Activated T-helper 2 cell treated with anti-CD3 and anti-CD28 coated beads, Interferon-gamma antibody, Interleukin-2, Interleukin-4, amounts not matched to agents 10 μg/mL and 5 μg/mL and 100 μg/mL, durations not matched to agents 14 hours and 24 hours and 36 hours (primary cell): ENCODE data around the gene PCDHGB7. TPM values are rescaled to one million over a fixed set of nuclear protein-coding genes. Genes with fewer than 3 reads are reported as not detected.
A peak's percentile ranks its signal among the peaks of the same experiment; 100 is the strongest.
"Not testable (repeated sequence)": the region's sequence is repeated elsewhere in the genome, so short reads cannot be mapped to it uniquely, and the experiment has no call there.

Source experiments
- DNase-seq: peaks from one replicate; pipeline ENCODE4 v3.0.0; 2021; ENCODE audit warnings: low spot score
- H3K27ac Mint-ChIP-seq: one replicate; pipeline ENCODE4 v1.8.0; 2021; ENCODE audit warnings: mixed read lengths
- H3K27me3 Mint-ChIP-seq: one replicate; pipeline ENCODE4 v1.8.0; 2021; ENCODE audit warnings: low read depth, mixed read lengths
- H3K36me3 Mint-ChIP-seq: one replicate; pipeline ENCODE4 v1.8.0; 2021; ENCODE audit warnings: low read depth, mixed read lengths
- H3K4me1 Mint-ChIP-seq: one replicate; pipeline ENCODE4 v1.8.0; 2021; ENCODE audit warnings: low read depth, mixed read lengths
- H3K4me3 Mint-ChIP-seq: one replicate; pipeline ENCODE4 v1.8.0; 2021; ENCODE audit warnings: low read depth, mild to moderate bottlenecking, moderate library complexity, mixed read lengths
- H3K9me3 Mint-ChIP-seq: one replicate; pipeline ENCODE4 v1.8.0; 2021; ENCODE audit warnings: mixed read lengths
- intact Hi-C: fragments of 100-400 bp; cut with micrococcal nuclease; formaldehyde crosslinking; loops from one replicate; pipeline ENCODE4 v1.15.1; 2023
- total RNA-seq: library from RNA; stranded (reverse); gene quantifications from 2 replicates; pipeline ENCODE4 v1.2.3, GENCODE V29; 2022

The PCDHGB7 gene
- total RNA-seq: 0.18 and 0.23 TPM in 2 replicates

GRCh38 chr5:141417494-141418172, at the start of gene PCDHGB7:
Gene PCDHGB7 (plus strand): TSS chr5:141417677. CDS start chr5:141417860, 183 bp downstream.
- peaks cover 75% of the 10 kb centered on the region for H3K27me3 Mint-ChIP-seq
- peaks cover 27% of the 10 kb centered on the region for H3K9me3 Mint-ChIP-seq
- H3K27ac Mint-ChIP-seq, DNase-seq, H3K36me3 Mint-ChIP-seq, intact Hi-C loops: not testable (repeated sequence)
- peak within 1 kb of the TSS; percentile 57 for H3K4me3 Mint-ChIP-seq
- H3K4me1 Mint-ChIP-seq: peaks cover 24% of the 10 kb centered on the region

GRCh38 chr5:141369994-141370848, 47.3 kb upstream of the PCDHGB7 start, which contains the start of gene PCDHGB3:
Gene PCDHGB3 (plus strand): TSS chr5:141370242. CDS start chr5:141370395, 153 bp downstream.
- H3K4me3 Mint-ChIP-seq: peak within 1 kb of the TSS; percentile 77
- no peak for DNase-seq
- intact Hi-C loops: no loop called here
- H3K27me3 Mint-ChIP-seq: peaks cover 19% of the 10 kb centered on the region
- H3K36me3 Mint-ChIP-seq: peaks cover 5% of the 10 kb centered on the region
- peaks cover 37% of the 10 kb centered on the region for H3K9me3 Mint-ChIP-seq
- no peak within 1 kb of the TSS for H3K27ac Mint-ChIP-seq
- H3K4me1 Mint-ChIP-seq: peaks cover 1% of the 10 kb centered on the region

GRCh38 chr5:141371572-141372475, 45.7 kb upstream of the PCDHGB7 start:
- intact Hi-C loops: no loop called here
- peaks cover 1% of the 10 kb centered on the region for H3K4me1 Mint-ChIP-seq
- peaks cover 38% of the 10 kb centered on the region for H3K9me3 Mint-ChIP-seq
- peaks cover 15% of the 10 kb centered on the region for H3K27me3 Mint-ChIP-seq
- H3K4me3 Mint-ChIP-seq: no peak overlapping the region
- no peak overlapping the region for H3K27ac Mint-ChIP-seq
- no peak for DNase-seq
- peaks cover 5% of the 10 kb centered on the region for H3K36me3 Mint-ChIP-seq

GRCh38 chr5:141373673-141374317, 43.7 kb upstream of the PCDHGB7 start, which contains the start of gene PCDHGA6:
Gene PCDHGA6 (plus strand): TSS chr5:141373891. CDS start chr5:141374084, 193 bp downstream.
- H3K27me3 Mint-ChIP-seq: peaks cover 15% of the 10 kb centered on the region

GRCh38 chr5:141374627-141375026, 42.9 kb upstream of the PCDHGB7 start:
- H3K9me3 Mint-ChIP-seq: peaks cover 46% of the 10 kb centered on the region

More at GRCh38 chr5:141373673-141374317, 43.7 kb upstream of the PCDHGB7 start, which contains the start of gene PCDHGA6:
- peaks cover 44% of the 10 kb centered on the region for H3K9me3 Mint-ChIP-seq
- intact Hi-C loops: no loop called here
- no peak within 1 kb of the TSS for H3K27ac Mint-ChIP-seq
- H3K36me3 Mint-ChIP-seq: peaks cover 5% of the 10 kb centered on the region
- peaks cover 1% of the 10 kb centered on the region for H3K4me1 Mint-ChIP-seq
- peak within 1 kb of the TSS; percentile 13 for H3K4me3 Mint-ChIP-seq
- DNase-seq: no peak

GRCh38 chr5:141375444-141376155, 41.9 kb upstream of the PCDHGB7 start:
- intact Hi-C loops, DNase-seq, H3K4me1 Mint-ChIP-seq, H3K27ac Mint-ChIP-seq, H3K4me3 Mint-ChIP-seq, H3K36me3 Mint-ChIP-seq, H3K27me3 Mint-ChIP-seq: not testable (repeated sequence)
- H3K9me3 Mint-ChIP-seq: peaks cover 46% of the 10 kb centered on the region

More at GRCh38 chr5:141374627-141375026, 42.9 kb upstream of the PCDHGB7 start:
- H3K36me3 Mint-ChIP-seq: peaks cover 5% of the 10 kb centered on the region
- intact Hi-C loops: no loop called here
- H3K4me3 Mint-ChIP-seq: no peak overlapping the region
- DNase-seq: no peak
- H3K27ac Mint-ChIP-seq: no peak overlapping the region
- peaks cover 11% of the 10 kb centered on the region for H3K27me3 Mint-ChIP-seq
- no peaks in the 10 kb centered on the region for H3K4me1 Mint-ChIP-seq

- Mint-ChIP-seq H3K27ac (no peak within 1 kb of the TSS), H3K4me3 (peak within 1 kb of the TSS; percentile 75), H3K36me3 (no peaks in the 10 kb centered on the region), H3K4me1 (no peaks in the 10 kb centered on the region), H3K27me3 (peaks cover 11% of the 10 kb centered on the region), H3K9me3 (peaks cover 38% of the 10 kb centered on the region)
- intact Hi-C loops: no loop called here
- no peak for DNase-seq
Measured at GRCh38 chr5:141382469-141383294, 34.8 kb upstream of the PCDHGB7 start, which contains the start of gene PCDHGA7. Gene PCDHGA7 (plus strand): TSS chr5:141382742. CDS start chr5:141382900, 158 bp downstream.

- H3K27ac Mint-ChIP-seq: no peak overlapping the region
- no peak for DNase-seq
- peak overlapping the region; percentile 75 for H3K4me3 Mint-ChIP-seq
- no peaks in the 10 kb centered on the region for H3K36me3 Mint-ChIP-seq
- peaks cover 41% of the 10 kb centered on the region for H3K9me3 Mint-ChIP-seq
- intact Hi-C loops: no loop called here
- no peaks in the 10 kb centered on the region for H3K4me1 Mint-ChIP-seq
- H3K27me3 Mint-ChIP-seq: peaks cover 13% of the 10 kb centered on the region
Measured at GRCh38 chr5:141383345-141383744, 34.1 kb upstream of the PCDHGB7 start.

GRCh38 chr5:141384471-141385267, 32.8 kb upstream of the PCDHGB7 start:
- Mint-ChIP-seq H3K27me3 (peaks cover 16% of the 10 kb centered on the region), H3K4me1 (no peaks in the 10 kb centered on the region), H3K4me3 (no peak overlapping the region), H3K36me3 (no peaks in the 10 kb centered on the region), H3K9me3 (peaks cover 46% of the 10 kb centered on the region), H3K27ac (no peak overlapping the region)
- no peak for DNase-seq
- intact Hi-C loops: no loop called here

- peaks cover 55% of the 10 kb centered on the region for H3K9me3 Mint-ChIP-seq
- DNase-seq, H3K36me3 Mint-ChIP-seq, H3K4me1 Mint-ChIP-seq, H3K27ac Mint-ChIP-seq, intact Hi-C loops: not testable (repeated sequence)
- H3K4me3 Mint-ChIP-seq: peak within 1 kb of the TSS; percentile 37
- peaks cover 20% of the 10 kb centered on the region for H3K27me3 Mint-ChIP-seq
Measured at GRCh38 chr5:141387557-141388311, 29.7 kb upstream of the PCDHGB7 start, which contains the start of gene PCDHGB4. Gene PCDHGB4 (plus strand): TSS chr5:141387698. CDS start chr5:141387885, 187 bp downstream.
